ENCODE measurements around the gene ASIC2. TPM values are rescaled to one million over a fixed set of nuclear protein-coding genes. Genes with fewer than 3 reads are reported as not detected.

ASIC2 gene
- total RNA-seq, 1 experiment from 2014 or later: not detected

- H3K79me2 ChIP-seq (ENCODE audit: insufficient read depth, low read length): no peaks in the 10 kb centered on the region
- no peak overlapping the region for H3K27ac ChIP-seq (ENCODE audit: low read depth, low read length)
- no peak overlapping the region for H2AFZ ChIP-seq (ENCODE audit: low read depth, low read length, poor library complexity, severe bottlenecking)
- POLR2A ChIA-PET: no interaction called here
- no peaks in the 10 kb centered on the region for H3K4me1 ChIP-seq (ENCODE audit: control insufficient read depth in 1 of 2, insufficient read depth in 2 of 2, low read length in 2 of 2)
- H3K27me3 ChIP-seq (ENCODE audit: insufficient read depth, low read length): no peaks in the 10 kb centered on the region
- no peak overlapping the region for H3K4me3 ChIP-seq (replicated peaks in 1 of 2; ENCODE audit: low read depth in 1 of 2, low read length in 2 of 2)
- BruUV-seq (replicated peaks): no TSS peak
- ATAC-seq: no peak
- no peak overlapping the region for H3K4me2 ChIP-seq (ENCODE audit: low read length)
- RAD21 ChIA-PET (ENCODE audit: low non-redundant PET in 1 of 2, low total read pairs in 2 of 2, uncharacterized antibody in 2 of 2, unreplicated experiment in 2 of 2): no interaction called here
- no peak for DNase-seq (ENCODE audit: low read depth, low spot score)
- intact Hi-C loops (cut with micrococcal nuclease): no loop called here
- H3K9me3 ChIP-seq (ENCODE audit: control insufficient read depth in 1 of 2, insufficient read depth in 1 of 2, low read depth in 1 of 2, low read length in 2 of 2): no peaks in the 10 kb centered on the region; a peak in 1 of 4 replicates
- H4K20me1 ChIP-seq (ENCODE audit: insufficient read depth): no peaks in the 10 kb centered on the region
- H3K9me2 ChIP-seq (ENCODE audit: insufficient read depth): no peaks in the 10 kb centered on the region
- H3K36me3 ChIP-seq (ENCODE audit: control insufficient read depth in 1 of 2, insufficient read depth in 2 of 2, low read length in 2 of 2): no peaks in the 10 kb centered on the region
- CTCF ChIA-PET: no interaction called here
- no peak for TF ChIP-seq ZFX (IDR thresholded peaks at IDR 0.05)
- no peak for TF ChIP-seq CBX3 (IDR thresholded peaks at IDR 0.05; ENCODE audit: low read depth)
- no peak for TF ChIP-seq JUND (IDR thresholded peaks at IDR 0.05)
- H3K9ac ChIP-seq (ENCODE audit: low read length): no peak overlapping the region
Observed at GRCh38 chr17:33324736-33325135, 31.6 kb upstream of the ASIC2 start.

DNA sequence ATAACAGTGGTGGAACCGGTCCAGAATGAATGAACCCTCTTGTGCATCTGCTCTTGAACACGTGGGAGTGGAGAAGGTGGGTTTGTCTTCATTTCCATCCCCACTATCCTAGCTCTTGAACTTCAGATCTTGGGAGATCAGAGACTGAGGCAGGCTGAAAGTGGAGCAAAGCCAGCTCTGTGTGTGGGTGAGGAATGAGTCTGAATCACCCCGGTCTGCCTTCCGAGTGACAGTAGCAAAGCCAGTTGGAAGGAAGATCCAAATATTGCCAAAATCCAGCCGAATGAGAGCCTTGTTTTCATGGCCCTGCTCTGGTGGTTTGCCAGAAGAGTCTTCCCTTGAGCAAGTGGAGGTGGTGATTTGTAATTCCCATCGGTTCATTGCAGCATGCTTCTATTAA, 29.0 kb upstream of the ASIC2 start:
- ChIA-PET POLR2A (no interaction called here), CTCF (no interaction called here), RAD21 (ENCODE audit: low non-redundant PET in 1 of 2, low total read pairs in 2 of 2, uncharacterized antibody in 2 of 2, unreplicated experiment in 2 of 2) (no interaction called here)
- Histone ChIP-seq H3K4me1 (ENCODE audit: control insufficient read depth in 1 of 2, insufficient read depth in 2 of 2, low read length in 2 of 2) (no peaks in the 10 kb centered on the region), H3K27me3 (ENCODE audit: insufficient read depth, low read length) (no peaks in the 10 kb centered on the region), H3K36me3 (ENCODE audit: control insufficient read depth in 1 of 2, insufficient read depth in 2 of 2, low read length in 2 of 2) (no peaks in the 10 kb centered on the region), H4K20me1 (ENCODE audit: insufficient read depth) (no peaks in the 10 kb centered on the region), H3K4me3 (replicated peaks in 1 of 2; ENCODE audit: low read depth in 1 of 2, low read length in 2 of 2) (no peak overlapping the region), H3K9me3 (ENCODE audit: control insufficient read depth in 1 of 2, insufficient read depth in 1 of 2, low read depth in 1 of 2, low read length in 2 of 2) (no peaks in the 10 kb centered on the region; a peak in 1 of 4 replicates), H3K9ac (ENCODE audit: low read length) (no peak overlapping the region), H3K9me2 (ENCODE audit: insufficient read depth) (no peaks in the 10 kb centered on the region), H3K27ac (ENCODE audit: low read depth, low read length) (no peak overlapping the region), H2AFZ (ENCODE audit: low read depth, low read length, poor library complexity, severe bottlenecking) (no peak overlapping the region), H3K4me2 (ENCODE audit: low read length) (no peak overlapping the region), H3K79me2 (ENCODE audit: insufficient read depth, low read length) (no peaks in the 10 kb centered on the region)
- ATAC-seq: no peak
- intact Hi-C loops (cut with micrococcal nuclease): no loop called here
- no TSS peak for BruUV-seq (replicated peaks)
- TF ChIP-seq TCF7L2 (IDR thresholded peaks at IDR 0.05; ENCODE audit: borderline replicate concordance, extremely low read depth, insufficient read depth, insufficient read length) (no peak), ATF3 (IDR thresholded peaks at IDR 0.05) (no peak), CEBPB (IDR thresholded peaks at IDR 0.05; ENCODE audit: low read depth) (no peak), ZFX (IDR thresholded peaks at IDR 0.05) (no peak), CBX3 (IDR thresholded peaks at IDR 0.05; ENCODE audit: low read depth) (no peak), SP1 (IDR thresholded peaks at IDR 0.05; ENCODE audit: low read depth) (no peak), ZNF274 (IDR thresholded peaks at IDR 0.05; ENCODE audit: low read depth, low read length) (no peak), POLR2AphosphoS5 (IDR thresholded peaks at IDR 0.05; ENCODE audit: low read depth, low read length) (no peak)
- DNase-seq (ENCODE audit: low read depth, low spot score): no peak
